ENCODE measurements around the gene RDH13.
"Not testable (repeated sequence)": the region's sequence is repeated elsewhere in the genome, so short reads cannot be mapped to it uniquely, and the experiment has no call there.

The RDH13 gene

GRCh38 chr19:55067869-55068268 lies 4.9 kb upstream of the RDH13 start:
- TF ChIP-seq ZNF8 (CRISPR knock-in tag; IDR thresholded peaks at IDR 0.05) (no peak), ZNF70 (CRISPR knock-in tag; IDR thresholded peaks at IDR 0.05) (no peak), CREB5 (CRISPR knock-in tag; IDR thresholded peaks at IDR 0.05; ENCODE audit: low read depth) (no peak), TOX (CRISPR knock-in tag; IDR thresholded peaks at IDR 0.05; ENCODE audit: borderline replicate concordance) (no peak), RARB (CRISPR knock-in tag; IDR thresholded peaks at IDR 0.05) (no peak), ESRRG (CRISPR knock-in tag; IDR thresholded peaks at IDR 0.05) (no peak), CSDC2 (CRISPR knock-in tag; IDR thresholded peaks at IDR 0.05) (no peak)
- ATAC-seq: no peak

GRCh38 chr19:55066107-55066709 lies 3.3 kb upstream of the RDH13 start:
- no peak for ATAC-seq
- TF ChIP-seq ZFP30 (CRISPR knock-in tag; IDR thresholded peaks at IDR 0.05): no peak
- TF ChIP-seq TOX (CRISPR knock-in tag; IDR thresholded peaks at IDR 0.05; ENCODE audit: borderline replicate concordance): no peak
- no peak for TF ChIP-seq TCF4 (CRISPR knock-in tag; IDR thresholded peaks at IDR 0.05; ENCODE audit: borderline replicate concordance)
- no peak for TF ChIP-seq ZFP3 (CRISPR knock-in tag; IDR thresholded peaks at IDR 0.05)
- TF ChIP-seq CSRNP3 (CRISPR knock-in tag; IDR thresholded peaks at IDR 0.05): no peak
- TF ChIP-seq TSHZ2 (CRISPR knock-in tag; IDR thresholded peaks at IDR 0.05): no peak
- no peak for TF ChIP-seq ZNF565 (CRISPR knock-in tag; conservative IDR thresholded peaks at IDR 0.05; ENCODE audit: low read depth)
- TF ChIP-seq ZNF70 (CRISPR knock-in tag; IDR thresholded peaks at IDR 0.05): no peak
- TF ChIP-seq GLIS3 (CRISPR knock-in tag; IDR thresholded peaks at IDR 0.05): no peak
- no peak for TF ChIP-seq ARNTL (CRISPR knock-in tag; IDR thresholded peaks at IDR 0.05; ENCODE audit: borderline replicate concordance, low read depth)
- TF ChIP-seq ISL1 (CRISPR knock-in tag; IDR thresholded peaks at IDR 0.05): no peak
- no peak for TF ChIP-seq CSDC2 (CRISPR knock-in tag; IDR thresholded peaks at IDR 0.05)

GRCh38 chr19:55065516-55065915 lies 2.6 kb upstream of the RDH13 start:
- not testable (repeated sequence) for ATAC-seq

- no peak for ATAC-seq
- TF ChIP-seq ZC3H10 (CRISPR knock-in tag; IDR thresholded peaks at IDR 0.05) (no peak), TOX (CRISPR knock-in tag; IDR thresholded peaks at IDR 0.05; ENCODE audit: borderline replicate concordance) (no peak), TCF4 (CRISPR knock-in tag; IDR thresholded peaks at IDR 0.05; ENCODE audit: borderline replicate concordance) (no peak), CSDC2 (CRISPR knock-in tag; IDR thresholded peaks at IDR 0.05) (no peak), ZFP3 (CRISPR knock-in tag; IDR thresholded peaks at IDR 0.05) (no peak), SNAI2 (CRISPR knock-in tag; IDR thresholded peaks at IDR 0.05) (no peak), CSRNP3 (CRISPR knock-in tag; IDR thresholded peaks at IDR 0.05) (no peak), ZNF565 (CRISPR knock-in tag; conservative IDR thresholded peaks at IDR 0.05; ENCODE audit: low read depth) (no peak), RARB (CRISPR knock-in tag; IDR thresholded peaks at IDR 0.05) (no peak), ZFP30 (CRISPR knock-in tag; IDR thresholded peaks at IDR 0.05) (no peak), ARNTL (CRISPR knock-in tag; IDR thresholded peaks at IDR 0.05; ENCODE audit: borderline replicate concordance, low read depth) (no peak), PATZ1 (CRISPR knock-in tag; IDR thresholded peaks at IDR 0.05; ENCODE audit: borderline replicate concordance) (no peak), POU6F1 (CRISPR knock-in tag; IDR thresholded peaks at IDR 0.05; ENCODE audit: borderline replicate concordance, low read depth) (no peak)
These were observed 520 bp upstream of the RDH13 start for GRCh38 chr19:55063492-55063843.

GRCh38 chr19:55060287-55060686 lies 2.7 kb downstream of the RDH13 start:
- not testable (repeated sequence) for ATAC-seq

Measured in SK-N-SH treated with all-trans-retinoic acid at 6 μM for 48 hours (cell line).